Endodermal cell (in vitro differentiated cells): Measurements from ENCODE around the gene SMARCA4. TPM values are rescaled to one million over a fixed set of nuclear protein-coding genes. Genes with fewer than 3 reads are reported as not detected.

Experiments used
- DNase-seq: peaks from one replicate; pipeline ENCODE4 v3.0.0-alpha.2; 2017
- H3K27ac ChIP-seq: 2 replicates; pipeline ENCODE4 v1.5.1; 2013; ENCODE audit warnings: mild to moderate bottlenecking, low read depth, low read length, moderate library complexity
- H3K27me3 ChIP-seq: 2 replicates; pipeline ENCODE4 v1.6.1; 2013; ENCODE audit warnings: mild to moderate bottlenecking, low read length, moderate library complexity; ENCODE audit not compliant: insufficient read depth, control insufficient read depth, poor library complexity, severe bottlenecking
- H3K36me3 ChIP-seq: 2 replicates; pipeline ENCODE4 v1.7.0; 2013; ENCODE audit warnings: mild to moderate bottlenecking, low read length, moderate library complexity; ENCODE audit not compliant: control insufficient read depth, insufficient read depth
- H3K4me1 ChIP-seq: one replicate; pipeline ENCODE4 v1.7.0; 2013; ENCODE audit warnings: low read length; ENCODE audit not compliant: control insufficient read depth, insufficient read depth
- H3K4me3 ChIP-seq: 2 replicates; pipeline ENCODE4 v1.5.1; 2013; ENCODE audit warnings: mild to moderate bottlenecking, low read length, moderate library complexity
- H3K9ac ChIP-seq: 2 replicates; pipeline ENCODE4 v1.6.1; 2013; ENCODE audit warnings: mild to moderate bottlenecking, low read length, moderate library complexity; ENCODE audit not compliant: poor library complexity, severe bottlenecking; ENCODE audit errors: extremely low read depth
- H3K9me3 ChIP-seq: 2 replicates; pipeline ENCODE4 v1.6.1; 2013; ENCODE audit warnings: mild to moderate bottlenecking, low read length, moderate library complexity; ENCODE audit not compliant: control insufficient read depth
- H3K27ac Mint-ChIP-seq: 2 replicates; pipeline ENCODE4 v1.8.0; 2020; ENCODE audit warnings: mixed read lengths
- H3K27me3 Mint-ChIP-seq: 2 replicates; pipeline ENCODE4 v1.8.0; 2021; ENCODE audit warnings: mild to moderate bottlenecking, mixed read lengths; ENCODE audit not compliant: insufficient read depth
- H3K36me3 Mint-ChIP-seq: 2 replicates; pipeline ENCODE4 v1.8.0; 2020; ENCODE audit warnings: low read depth, mixed read lengths
- H3K4me1 Mint-ChIP-seq: 2 replicates; pipeline ENCODE4 v1.8.0; 2020; ENCODE audit warnings: mixed read lengths
- H3K4me3 Mint-ChIP-seq: 2 replicates; pipeline ENCODE4 v1.8.0; 2020; ENCODE audit warnings: mild to moderate bottlenecking, moderate library complexity, mixed read lengths
- H3K9me3 Mint-ChIP-seq: 2 replicates; pipeline ENCODE4 v1.8.0; 2020; ENCODE audit warnings: mild to moderate bottlenecking, mixed read lengths
- CTCF ChIP-seq: fragments of 200-600 bp; sonication (generic); conservative IDR thresholded peaks from 2 replicates; pipeline ENCODE4 v1.5.0; 2021; ENCODE audit warnings: antibody characterized with exemption, mild to moderate bottlenecking
- WGBS, 2 experiments: methylation state at CpG; one replicate each; pipeline versions ENCODE4 v1.1.5 to v1.1.7; 2013; ENCODE audit warnings: missing lambda C conversion rate in 2 of 2, mixed read lengths in 1 of 2; ENCODE audit not compliant: insufficient coverage in 1 of 2, insufficient read length in 1 of 2; 5-methylcytosine and 5-hydroxymethylcytosine counted together
- total RNA-seq, 2 donors: library from RNA; stranded (reverse); fragmentation: NEBNext Ultra II Directional in 1 of 2; extraction: Animal tissue kit (Norgen Biotek cat#: 25700) in 1 of 2; gene quantifications; 2 replicates in 1 of 2; 3 replicates in 1 of 2; pipeline ENCODE4 v1.2.1, GENCODE V29; 2021

SMARCA4 gene
- total RNA-seq, 2 donors from 2014 or later, result 290 to 292 TPM

- H3K27ac ChIP-seq, result no peak overlapping the region
- WGBS, 2 experiments, result 95 to 96% methylated on average over 5 of the region's 5 CpGs
- peaks cover 88% of the 10 kb centered on the region for H3K36me3 Mint-ChIP-seq
Observed at GRCh38 chr19:11016631-11017030, 55.8 kb downstream of the SMARCA4 start.

GRCh38 chr19:11017275-11018035 lies 56.6 kb downstream of the SMARCA4 start:
- no peak overlapping the region for H3K27ac Mint-ChIP-seq
- no peaks in the 10 kb centered on the region for H3K4me1 ChIP-seq
- H3K9ac ChIP-seq, result no peak overlapping the region
- WGBS, 2 experiments, result 96% methylated on average over 20 to 23 of the region's 23 CpGs
- H3K4me3 Mint-ChIP-seq, result no peak overlapping the region
- DNase-seq, result no peak
- H3K9me3 Mint-ChIP-seq, result no peaks in the 10 kb centered on the region
- H3K4me1 Mint-ChIP-seq, result no peaks in the 10 kb centered on the region
- H3K27me3 Mint-ChIP-seq, result no peaks in the 10 kb centered on the region
- no peaks in the 10 kb centered on the region for H3K9me3 ChIP-seq
- no peak overlapping the region for H3K27ac ChIP-seq
- H3K4me3 ChIP-seq, result no peak overlapping the region
- TF ChIP-seq CTCF, result no peak
- peaks cover 90% of the 10 kb centered on the region for H3K36me3 Mint-ChIP-seq
- H3K27me3 ChIP-seq, result no peaks in the 10 kb centered on the region
- H3K36me3 ChIP-seq, result peaks cover 93% of the 10 kb centered on the region

More at GRCh38 chr19:11016631-11017030, 55.8 kb downstream of the SMARCA4 start:
- Histone ChIP-seq H3K36me3 (peaks cover 93% of the 10 kb centered on the region), H3K9ac (no peak overlapping the region), H3K4me3 (no peak overlapping the region), H3K9me3 (no peaks in the 10 kb centered on the region), H3K4me1 (no peaks in the 10 kb centered on the region), H3K27me3 (no peaks in the 10 kb centered on the region)
- Mint-ChIP-seq H3K9me3 (no peaks in the 10 kb centered on the region), H3K27me3 (no peaks in the 10 kb centered on the region), H3K27ac (no peak overlapping the region), H3K4me1 (no peaks in the 10 kb centered on the region), H3K4me3 (no peak overlapping the region)
- TF ChIP-seq CTCF, result no peak
- no peak for DNase-seq

GRCh38 chr19:11018179-11018578 lies 57.3 kb downstream of the SMARCA4 start:
- Histone ChIP-seq H3K27ac (no peak overlapping the region), H3K27me3 (no peaks in the 10 kb centered on the region), H3K36me3 (peaks cover 93% of the 10 kb centered on the region), H3K4me3 (no peak overlapping the region), H3K9ac (no peak overlapping the region), H3K4me1 (no peaks in the 10 kb centered on the region), H3K9me3 (no peaks in the 10 kb centered on the region)
- TF ChIP-seq CTCF, result no peak
- H3K27ac Mint-ChIP-seq, result peak overlapping the region; percentile 66
- H3K36me3 Mint-ChIP-seq, result peaks cover 86% of the 10 kb centered on the region
- 92 to 97% methylated on average over 6 to 12 of the region's 12 CpGs for WGBS, 2 experiments
- no peak overlapping the region for H3K4me3 Mint-ChIP-seq
- H3K27me3 Mint-ChIP-seq, result no peaks in the 10 kb centered on the region
- no peaks in the 10 kb centered on the region for H3K4me1 Mint-ChIP-seq
- H3K9me3 Mint-ChIP-seq, result no peaks in the 10 kb centered on the region
- DNase-seq, result no peak
